Cardiac muscle cell (in vitro differentiated cells and primary cell): ENCODE data around the gene EPB41L4B. TPM values are rescaled to one million over a fixed set of nuclear protein-coding genes. Genes with fewer than 3 reads are reported as not detected.

Experiments used
- DNase-seq, 2 donors: peaks; one replicate each; pipeline versions ENCODE4 v3.0.0 to v3.0.0-alpha.2; 2010 to 2017; ENCODE audit warnings: low read depth in 1 of 2, low spot score in 1 of 2
- H3K27ac ChIP-seq: fragments of 200-600 bp; sonication (generic); 2 replicates; pipeline ENCODE4 v1.5.1; 2016
- H3K27me3 ChIP-seq: fragments of 200-600 bp; sonication (generic); 2 replicates; pipeline ENCODE4 v1.6.0; 2016; ENCODE audit warnings: control low read depth
- H3K36me3 ChIP-seq: fragments of 200-600 bp; sonication (generic); 2 replicates; pipeline ENCODE4 v1.5.1; 2016; ENCODE audit warnings: control low read depth
- H3K4me1 ChIP-seq: fragments of 200-600 bp; sonication (generic); 2 replicates; pipeline ENCODE4 v1.8.1; 2017; ENCODE audit warnings: low read depth, mild to moderate bottlenecking, mixed run types
- H3K4me3 ChIP-seq: fragments of 200-600 bp; sonication (generic); 2 replicates; pipeline ENCODE4 v1.5.1; 2016; ENCODE audit warnings: mild to moderate bottlenecking
- H3K9me3 ChIP-seq: fragments of 200-600 bp; sonication (generic); 2 replicates; pipeline ENCODE4 v1.5.1; 2017; ENCODE audit warnings: low read depth, mild to moderate bottlenecking, control low read depth
- CTCF ChIP-seq: IDR thresholded peaks from 2 replicates; pipeline ENCODE4 v1.5.1; 2012; ENCODE audit warnings: low read depth, mild to moderate bottlenecking, low read length
- polyA plus RNA-seq: library from polyadenylated mRNA; unstranded; fragments of >200 nt; fragmentation: Nextera tagmentation; extraction: Ambion mirVana; gene quantifications from 2 replicates; pipeline ENCODE4 v1.2.1, GENCODE V29; 2016
- total RNA-seq: library from RNA; depleted of rRNA; stranded (reverse); fragments of >200 nt; gene quantifications from 2 replicates; pipeline ENCODE4 v1.2.3, GENCODE V29; 2016

Gene EPB41L4B
- total and polyA plus RNA-seq, 2 experiments from 2014 or later, result 2.0 to 2.1 TPM

- no peak for DNase-seq
- Histone ChIP-seq H3K4me1 (no peaks in the 10 kb centered on the region), H3K4me3 (no peak overlapping the region), H3K9me3 (no peaks in the 10 kb centered on the region), H3K36me3 (no peaks in the 10 kb centered on the region), H3K27ac (no peak overlapping the region), H3K27me3 (peaks cover 2% of the 10 kb centered on the region)
- TF ChIP-seq CTCF, result no peak
Observed at GRCh38 chr9:109311731-109312130, 9.1 kb downstream of the EPB41L4B start.

- no peak for TF ChIP-seq CTCF
- H3K9me3 ChIP-seq, result no peaks in the 10 kb centered on the region
- no peak overlapping the region for H3K4me3 ChIP-seq
- H3K36me3 ChIP-seq, result no peaks in the 10 kb centered on the region
- no peaks in the 10 kb centered on the region for H3K4me1 ChIP-seq
- no peak for DNase-seq
- H3K27ac ChIP-seq, result no peak overlapping the region
- no peaks in the 10 kb centered on the region for H3K27me3 ChIP-seq
Observed at GRCh38 chr9:109311286-109311685, 9.6 kb downstream of the EPB41L4B start.

- no peaks in the 10 kb centered on the region for H3K9me3 ChIP-seq
- peak in 1 of 2 donors; percentile 62 for DNase-seq
- no peak overlapping the region for H3K4me3 ChIP-seq
- no peak overlapping the region for H3K27ac ChIP-seq
- no peak for TF ChIP-seq CTCF
- H3K4me1 ChIP-seq, result no peaks in the 10 kb centered on the region
- no peaks in the 10 kb centered on the region for H3K27me3 ChIP-seq
- H3K36me3 ChIP-seq, result no peaks in the 10 kb centered on the region
Observed at GRCh38 chr9:109310486-109310901, 10.4 kb downstream of the EPB41L4B start.

- Histone ChIP-seq H3K4me3 (no peak overlapping the region), H3K9me3 (no peaks in the 10 kb centered on the region), H3K4me1 (no peaks in the 10 kb centered on the region), H3K27me3 (no peaks in the 10 kb centered on the region), H3K36me3 (no peaks in the 10 kb centered on the region), H3K27ac (no peak overlapping the region)
- TF ChIP-seq CTCF, result no peak
- no peak for DNase-seq
Observed at GRCh38 chr9:109309282-109309681, 11.6 kb downstream of the EPB41L4B start.

- H3K4me3 ChIP-seq, result no peak overlapping the region
- no peaks in the 10 kb centered on the region for H3K36me3 ChIP-seq
- no peaks in the 10 kb centered on the region for H3K4me1 ChIP-seq
- no peaks in the 10 kb centered on the region for H3K9me3 ChIP-seq
- H3K27ac ChIP-seq, result no peak overlapping the region
- no peak for DNase-seq
- TF ChIP-seq CTCF, result no peak
- no peaks in the 10 kb centered on the region for H3K27me3 ChIP-seq
Observed at GRCh38 chr9:109307380-109308240, 13.2 kb downstream of the EPB41L4B start.
